Parathyroid adenoma (tissue), 2 donors: ENCODE data around the gene DPP4.

ENCODE experiments used
- H2AFZ ChIP-seq: fragments of 300-600 bp; sonication (generic); one replicate; pipeline ENCODE4 v1.7.0; 2017; ENCODE audit warnings: antibody characterized with exemption, mild to moderate bottlenecking
- H3K27ac ChIP-seq: fragments of 300-600 bp; sonication (generic); one replicate; pipeline ENCODE4 v1.7.0; 2017
- H3K27me3 ChIP-seq: fragments of 300-600 bp; sonication (generic); one replicate; pipeline ENCODE4 v1.7.0; 2017; ENCODE audit warnings: low read length; ENCODE audit not compliant: control insufficient read depth, insufficient read depth
- H3K36me3 ChIP-seq: fragments of 300-600 bp; sonication (generic); one replicate; pipeline ENCODE4 v1.7.0; 2017; ENCODE audit warnings: low read length; ENCODE audit not compliant: control insufficient read depth, insufficient read depth
- H3K4me1 ChIP-seq: fragments of 300-600 bp; sonication (generic); one replicate; pipeline ENCODE4 v1.7.0; 2017; ENCODE audit warnings: control low read depth
- H3K4me2 ChIP-seq: fragments of 300-600 bp; sonication (generic); one replicate; pipeline ENCODE4 v1.7.0; 2017; ENCODE audit warnings: low read length
- H3K4me3 ChIP-seq: fragments of 300-600 bp; sonication (generic); one replicate; pipeline ENCODE4 v1.7.0; 2017; ENCODE audit warnings: low read depth, low read length
- H3K79me2 ChIP-seq: fragments of 300-600 bp; sonication (generic); one replicate; pipeline ENCODE4 v1.7.0; 2017; ENCODE audit warnings: control low read depth
- H3K9ac ChIP-seq: fragments of 300-600 bp; sonication (generic); one replicate; pipeline ENCODE4 v1.7.0; 2017; ENCODE audit warnings: mild to moderate bottlenecking
- H3K9me3 ChIP-seq: fragments of 300-600 bp; sonication (generic); one replicate; pipeline ENCODE4 v1.7.0; 2017; ENCODE audit warnings: low read length; ENCODE audit not compliant: control insufficient read depth
- CTCF ChIP-seq: fragments of 300-600 bp; sonication (generic); IDR thresholded peaks from one replicate; pipeline ENCODE4 v1.7.0; 2017; ENCODE audit warnings: antibody characterized with exemption, mild to moderate bottlenecking
- donor health status: primary hyperparathyroidism.

The DPP4 gene

GRCh38 chr2:161947836-161948235, 126.2 kb downstream of the DPP4 start:
- no peak overlapping the region for H3K27ac ChIP-seq
- no peak for TF ChIP-seq CTCF

GRCh38 chr2:161947406-161947805, 126.6 kb downstream of the DPP4 start:
- no peak overlapping the region for H3K4me2 ChIP-seq
- H3K27me3 ChIP-seq: no peaks in the 10 kb centered on the region
- H3K9ac ChIP-seq: no peak overlapping the region
- TF ChIP-seq CTCF: no peak
- H3K36me3 ChIP-seq: no peaks in the 10 kb centered on the region
- no peak overlapping the region for H3K27ac ChIP-seq
- no peak overlapping the region for H2AFZ ChIP-seq
- no peaks in the 10 kb centered on the region for H3K9me3 ChIP-seq
- no peaks in the 10 kb centered on the region for H3K4me1 ChIP-seq
- H3K79me2 ChIP-seq: no peaks in the 10 kb centered on the region
- H3K4me3 ChIP-seq: no peak overlapping the region

More at GRCh38 chr2:161947836-161948235, 126.2 kb downstream of the DPP4 start:
- Histone ChIP-seq H3K27me3 (no peaks in the 10 kb centered on the region), H3K4me2 (no peak overlapping the region), H3K9me3 (no peaks in the 10 kb centered on the region), H2AFZ (no peak overlapping the region), H3K4me1 (no peaks in the 10 kb centered on the region), H3K9ac (no peak overlapping the region), H3K4me3 (no peak overlapping the region), H3K36me3 (no peaks in the 10 kb centered on the region), H3K79me2 (no peaks in the 10 kb centered on the region)

GRCh38 chr2:161946489-161947107, 127.4 kb downstream of the DPP4 start:
- Histone ChIP-seq H3K4me1 (no peaks in the 10 kb centered on the region), H3K79me2 (no peaks in the 10 kb centered on the region), H3K27ac (no peak overlapping the region), H3K9ac (no peak overlapping the region), H3K36me3 (no peaks in the 10 kb centered on the region), H2AFZ (no peak overlapping the region), H3K27me3 (no peaks in the 10 kb centered on the region), H3K9me3 (no peaks in the 10 kb centered on the region), H3K4me3 (no peak overlapping the region), H3K4me2 (no peak overlapping the region)
- TF ChIP-seq CTCF: no peak

- H3K4me1 ChIP-seq: no peaks in the 10 kb centered on the region
- no peak overlapping the region for H3K4me3 ChIP-seq
- no peaks in the 10 kb centered on the region for H3K27me3 ChIP-seq
- no peaks in the 10 kb centered on the region for H3K36me3 ChIP-seq
- H3K79me2 ChIP-seq: no peaks in the 10 kb centered on the region
- no peak overlapping the region for H3K27ac ChIP-seq
- no peaks in the 10 kb centered on the region for H3K9me3 ChIP-seq
- no peak for TF ChIP-seq CTCF
- no peak overlapping the region for H2AFZ ChIP-seq
- no peak overlapping the region for H3K4me2 ChIP-seq
- no peak overlapping the region for H3K9ac ChIP-seq
Observed at GRCh38 chr2:161943011-161943410, 131.0 kb downstream of the DPP4 start.
